Suprapubic skin (tissue), 4 donors: ENCODE results near the gene CPNE7. TPM values are rescaled to one million over a fixed set of nuclear protein-coding genes. Genes with fewer than 3 reads are reported as not detected.

Experiments used
- DNase-seq, 2 donors: peaks; one replicate each; pipeline ENCODE4 v3.0.0-alpha.2; 2019; ENCODE audit warnings: low spot score in 2 of 2
- H3K27ac ChIP-seq: fragments of 200-600 bp; sonication (generic); one replicate; pipeline ENCODE4 v1.5.1; 2019
- H3K27me3 ChIP-seq: fragments of 200-600 bp; sonication (generic); one replicate; pipeline ENCODE4 v1.5.1; 2019
- H3K36me3 ChIP-seq: fragments of 200-600 bp; sonication (generic); one replicate; pipeline ENCODE4 v1.5.1; 2019
- H3K4me1 ChIP-seq: fragments of 200-600 bp; sonication (generic); one replicate; pipeline ENCODE4 v1.5.1; 2019
- H3K4me3 ChIP-seq: fragments of 200-600 bp; sonication (generic); one replicate; pipeline ENCODE4 v1.5.1; 2019; ENCODE audit warnings: mild to moderate bottlenecking
- H3K9me3 ChIP-seq: fragments of 200-600 bp; sonication (generic); one replicate; pipeline ENCODE4 v1.5.1; 2019
- EP300 ChIP-seq: sonication (generic); formaldehyde crosslinking; IDR thresholded peaks from one replicate; pipeline ENCODE4 v1.6.1; 2017; ENCODE audit warnings: antibody characterized with exemption
- POLR2A ChIP-seq, 2 donors: fragments of 450-650 bp; IDR thresholded peaks; one replicate each; pipeline ENCODE4 v1.6.1; 2017; ENCODE audit warnings: antibody characterized with exemption in 2 of 2, mild to moderate bottlenecking in 2 of 2, moderate library complexity in 2 of 2
- POLR2AphosphoS5 ChIP-seq, 3 donors: sonication (generic); formaldehyde crosslinking; IDR thresholded peaks; one replicate each; pipeline ENCODE4 v1.6.1; 2017; ENCODE audit warnings: antibody characterized with exemption in 3 of 3
- WGBS: methylation state at CpG from one replicate; pipeline ENCODE4 v1.1.5; 2018; 5-methylcytosine and 5-hydroxymethylcytosine counted together
- total RNA-seq, 4 donors: library from RNA; depleted of rRNA; stranded (reverse); fragments of >200 nt; gene quantifications; one replicate each; pipeline ENCODE4 v1.1.0, GENCODE V29; 2016
- TF ChIP-seq, protein P1 (sequence below), 2 donors: fragments of 200-600 bp in 1 of 2; fragments of 450-650 bp in 1 of 2; sonication (generic) in 1 of 2; IDR thresholded peaks; one replicate each; pipeline ENCODE4 v1.5.1; 2016 to 2019; ENCODE audit warnings: antibody characterized with exemption in 2 of 2, mild to moderate bottlenecking in 1 of 2, moderate library complexity in 1 of 2

The CPNE7 gene
- total RNA-seq, 4 donors from 2014 or later, result 0.51 to 12.9 (median 2.9) TPM; not detected in 1

DNA sequence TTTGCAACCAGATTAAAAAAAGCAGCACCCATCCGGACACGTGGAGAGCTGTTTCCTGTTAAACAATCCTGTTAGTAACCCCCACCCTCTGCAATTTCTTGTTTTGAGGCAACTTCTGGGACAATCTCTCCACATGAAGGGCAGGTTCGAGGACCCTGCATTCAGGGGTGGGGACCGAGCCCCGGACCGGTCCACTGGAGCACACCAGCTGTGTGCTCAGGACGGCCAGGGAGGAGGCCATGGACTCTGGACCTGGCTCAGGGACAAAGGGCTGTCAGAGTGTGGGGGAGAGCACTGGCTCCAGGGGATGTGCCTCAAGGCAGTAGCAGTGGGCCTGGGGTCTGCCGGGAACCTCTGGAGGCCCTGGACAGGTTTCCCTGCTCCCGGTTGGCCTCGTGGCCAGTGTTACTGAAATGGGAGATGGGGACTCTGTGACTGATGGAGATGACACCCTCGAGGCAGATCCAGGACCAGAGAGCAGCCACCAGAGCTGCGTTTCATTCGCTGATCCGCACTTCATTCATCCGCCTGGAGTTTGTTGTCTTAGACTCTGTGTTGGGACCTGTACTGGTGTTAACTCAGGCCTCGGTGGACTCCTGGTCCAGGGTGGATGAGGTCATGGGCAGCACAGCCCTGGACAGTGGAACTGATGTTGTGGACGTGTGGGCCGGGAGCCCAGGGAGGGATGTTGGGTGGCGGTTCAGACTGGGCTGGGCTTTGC lies 2.9 kb upstream of the CPNE7 start:
- no peak overlapping the region for H3K27ac ChIP-seq
- TF ChIP-seq, protein P1, sequence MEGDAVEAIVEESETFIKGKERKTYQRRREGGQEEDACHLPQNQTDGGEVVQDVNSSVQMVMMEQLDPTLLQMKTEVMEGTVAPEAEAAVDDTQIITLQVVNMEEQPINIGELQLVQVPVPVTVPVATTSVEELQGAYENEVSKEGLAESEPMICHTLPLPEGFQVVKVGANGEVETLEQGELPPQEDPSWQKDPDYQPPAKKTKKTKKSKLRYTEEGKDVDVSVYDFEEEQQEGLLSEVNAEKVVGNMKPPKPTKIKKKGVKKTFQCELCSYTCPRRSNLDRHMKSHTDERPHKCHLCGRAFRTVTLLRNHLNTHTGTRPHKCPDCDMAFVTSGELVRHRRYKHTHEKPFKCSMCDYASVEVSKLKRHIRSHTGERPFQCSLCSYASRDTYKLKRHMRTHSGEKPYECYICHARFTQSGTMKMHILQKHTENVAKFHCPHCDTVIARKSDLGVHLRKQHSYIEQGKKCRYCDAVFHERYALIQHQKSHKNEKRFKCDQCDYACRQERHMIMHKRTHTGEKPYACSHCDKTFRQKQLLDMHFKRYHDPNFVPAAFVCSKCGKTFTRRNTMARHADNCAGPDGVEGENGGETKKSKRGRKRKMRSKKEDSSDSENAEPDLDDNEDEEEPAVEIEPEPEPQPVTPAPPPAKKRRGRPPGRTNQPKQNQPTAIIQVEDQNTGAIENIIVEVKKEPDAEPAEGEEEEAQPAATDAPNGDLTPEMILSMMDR (IDR thresholded peaks at IDR 0.05), result no peak
- TF ChIP-seq POLR2AphosphoS5 (IDR thresholded peaks at IDR 0.05), result no peak
- no peak for TF ChIP-seq POLR2A (IDR thresholded peaks at IDR 0.05)
- no peak for TF ChIP-seq EP300
- H3K36me3 ChIP-seq, result no peaks in the 10 kb centered on the region
- no peaks in the 10 kb centered on the region for H3K9me3 ChIP-seq
- 74% methylated on average over 14 of the region's 19 CpGs for WGBS
- H3K27me3 ChIP-seq, result peaks cover 53% of the 10 kb centered on the region
- no peak for DNase-seq
- no peak overlapping the region for H3K4me3 ChIP-seq
- H3K4me1 ChIP-seq, result peaks cover 30% of the 10 kb centered on the region

DNA sequence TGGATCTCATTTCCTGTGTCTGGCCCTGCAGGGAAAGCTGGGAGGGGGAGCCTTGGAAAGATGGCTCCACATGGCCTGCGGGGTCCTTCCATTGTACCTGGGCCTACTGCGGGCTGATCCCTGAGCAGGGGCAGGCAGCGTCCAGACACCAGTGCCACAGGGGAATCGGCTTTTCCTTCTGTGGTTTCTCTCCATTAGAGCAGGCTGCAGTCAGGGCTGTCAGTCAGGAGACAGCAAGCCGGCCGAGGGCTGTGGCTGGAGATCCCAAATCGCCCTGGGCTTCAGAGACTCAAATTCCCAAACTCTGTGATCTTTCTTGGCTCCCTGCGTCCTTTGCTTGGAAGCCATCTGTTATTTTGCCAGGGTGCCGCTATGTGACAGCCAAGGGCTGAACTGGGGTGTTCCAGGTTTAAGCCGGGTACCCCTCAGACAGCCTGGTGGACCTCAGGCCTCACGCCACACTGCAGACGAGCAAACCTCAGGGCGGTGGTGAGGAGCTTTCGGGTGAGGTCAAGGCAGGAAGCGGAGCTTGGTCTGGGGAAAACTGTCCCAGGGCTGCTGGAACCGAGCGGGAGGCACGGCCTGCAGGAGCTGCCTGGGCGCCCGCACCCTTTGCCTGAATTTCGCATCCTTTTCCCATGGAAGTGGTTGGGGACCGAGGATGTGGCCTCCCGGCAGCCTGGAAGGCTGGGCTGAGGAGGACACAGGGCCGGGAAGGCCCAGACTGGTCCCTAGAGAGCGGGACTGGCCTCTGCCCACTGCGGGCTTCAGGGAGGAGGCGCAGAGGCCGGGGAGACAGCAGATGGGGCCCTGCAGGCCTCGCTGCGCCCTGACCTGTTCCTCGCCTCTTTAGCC lies 1.5 kb upstream of the CPNE7 start:
- Histone ChIP-seq H3K9me3 (no peaks in the 10 kb centered on the region), H3K27ac (no peak overlapping the region), H3K36me3 (no peaks in the 10 kb centered on the region), H3K4me3 (peak overlapping the region; percentile 42), H3K27me3 (peaks cover 53% of the 10 kb centered on the region), H3K4me1 (peaks cover 30% of the 10 kb centered on the region)
- WGBS, result 76% methylated on average over 28 of the region's 31 CpGs
- TF ChIP-seq EP300, result no peak
- no peak for DNase-seq

DNA sequence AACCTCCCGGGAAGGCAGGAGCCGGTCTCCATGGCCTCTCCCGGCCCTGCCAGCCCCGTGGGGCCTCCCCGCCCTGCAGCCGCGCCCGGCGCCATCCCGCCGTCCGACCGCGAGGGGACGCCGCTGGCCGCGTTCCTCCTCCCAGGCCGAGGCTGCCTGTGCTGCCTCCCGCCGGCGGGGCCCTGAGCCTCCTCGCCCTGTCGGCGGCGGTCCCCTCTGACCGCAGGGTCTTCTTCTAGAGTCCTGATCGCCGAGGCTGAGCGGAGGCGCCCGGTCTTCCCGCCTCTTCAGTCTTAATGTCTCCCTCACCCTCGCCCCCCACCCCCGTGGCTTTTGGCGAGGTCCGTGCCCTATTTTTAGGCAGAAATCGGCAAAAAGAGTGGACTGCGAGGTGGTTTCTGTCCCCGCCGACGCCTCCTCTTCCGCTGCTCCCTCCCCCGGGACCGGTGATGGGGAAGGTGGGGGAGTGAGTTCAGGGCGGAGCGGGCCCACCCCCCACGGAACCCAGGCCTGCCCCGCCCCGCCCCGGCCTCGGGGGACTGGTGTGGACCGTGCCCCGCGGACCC lies 794 bp upstream of the CPNE7 start:
- Histone ChIP-seq H3K27me3 (peaks cover 53% of the 10 kb centered on the region), H3K4me3 (peak overlapping the region; percentile 42)
- 2% methylated on average over 19 of the region's 55 CpGs for WGBS

DNA sequence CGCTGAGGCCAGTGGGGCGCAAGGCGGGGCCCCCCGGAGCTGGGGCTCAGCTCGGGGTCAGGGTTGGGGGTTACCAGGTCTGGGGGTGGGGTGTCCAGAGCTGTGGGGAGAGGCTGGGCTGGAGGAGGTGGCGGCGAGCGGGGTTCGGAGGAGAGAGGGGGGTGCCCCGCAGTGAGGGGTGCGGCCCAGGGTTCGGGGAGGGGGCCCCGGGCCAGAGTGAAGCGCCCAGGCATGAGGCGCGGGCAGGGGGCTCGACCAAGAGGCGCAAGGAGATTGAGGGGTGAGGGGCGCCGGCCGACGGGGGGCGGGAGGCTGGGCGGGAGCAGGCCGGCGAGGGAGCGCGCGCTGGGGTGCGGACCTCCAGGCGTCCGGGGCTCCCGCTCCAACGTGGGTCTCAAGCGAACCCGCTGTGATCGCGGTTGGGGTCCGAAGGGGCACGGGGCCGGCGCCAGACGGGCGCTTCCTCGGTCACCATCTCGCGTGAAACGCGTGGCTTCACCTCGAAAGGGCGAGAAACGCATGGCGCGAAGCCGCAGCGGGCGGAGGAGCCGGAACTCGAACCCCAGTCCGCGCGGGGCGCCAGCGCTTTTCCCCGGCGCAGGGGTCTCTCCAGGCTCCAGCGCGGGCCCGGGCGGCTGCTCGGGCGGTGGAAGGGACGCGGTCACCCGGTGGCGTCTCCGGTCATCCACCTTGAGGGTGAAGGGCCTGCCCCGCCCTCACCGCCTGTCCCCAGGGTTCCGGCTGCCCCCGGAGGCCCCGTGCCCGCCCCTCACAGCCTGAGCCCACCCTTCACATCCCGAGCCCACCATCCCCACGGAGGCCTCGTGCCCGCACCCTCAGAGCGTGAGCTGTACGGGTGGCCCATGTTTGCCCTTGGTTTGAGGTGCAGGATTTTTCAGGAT lies 846 bp downstream of the CPNE7 start:
- no peak for TF ChIP-seq EP300
- TF ChIP-seq POLR2A (IDR thresholded peaks at IDR 0.05), result no peak
- TF ChIP-seq, protein P1 (IDR thresholded peaks at IDR 0.05), result no peak
- H3K27me3 ChIP-seq, result peaks cover 42% of the 10 kb centered on the region
- H3K27ac ChIP-seq, result no peak overlapping the region
- peaks cover 30% of the 10 kb centered on the region for H3K4me1 ChIP-seq
- 11% methylated on average over 23 of the region's 89 CpGs for WGBS
- H3K9me3 ChIP-seq, result no peaks in the 10 kb centered on the region
- no peak for DNase-seq
- H3K4me3 ChIP-seq, result peak overlapping the region; percentile 42
- no peaks in the 10 kb centered on the region for H3K36me3 ChIP-seq

More for the DNA sequence above, 794 bp upstream of the CPNE7 start:
- no peak for TF ChIP-seq POLR2A (IDR thresholded peaks at IDR 0.05)
- no peak for TF ChIP-seq POLR2AphosphoS5 (IDR thresholded peaks at IDR 0.05)
- TF ChIP-seq EP300, result no peak
- TF ChIP-seq, protein P1 (IDR thresholded peaks at IDR 0.05), result peak; percentile 39 to 78
- Histone ChIP-seq H3K4me1 (peaks cover 30% of the 10 kb centered on the region), H3K27ac (no peak overlapping the region), H3K9me3 (no peaks in the 10 kb centered on the region), H3K36me3 (no peaks in the 10 kb centered on the region)
- no peak for DNase-seq

DNA sequence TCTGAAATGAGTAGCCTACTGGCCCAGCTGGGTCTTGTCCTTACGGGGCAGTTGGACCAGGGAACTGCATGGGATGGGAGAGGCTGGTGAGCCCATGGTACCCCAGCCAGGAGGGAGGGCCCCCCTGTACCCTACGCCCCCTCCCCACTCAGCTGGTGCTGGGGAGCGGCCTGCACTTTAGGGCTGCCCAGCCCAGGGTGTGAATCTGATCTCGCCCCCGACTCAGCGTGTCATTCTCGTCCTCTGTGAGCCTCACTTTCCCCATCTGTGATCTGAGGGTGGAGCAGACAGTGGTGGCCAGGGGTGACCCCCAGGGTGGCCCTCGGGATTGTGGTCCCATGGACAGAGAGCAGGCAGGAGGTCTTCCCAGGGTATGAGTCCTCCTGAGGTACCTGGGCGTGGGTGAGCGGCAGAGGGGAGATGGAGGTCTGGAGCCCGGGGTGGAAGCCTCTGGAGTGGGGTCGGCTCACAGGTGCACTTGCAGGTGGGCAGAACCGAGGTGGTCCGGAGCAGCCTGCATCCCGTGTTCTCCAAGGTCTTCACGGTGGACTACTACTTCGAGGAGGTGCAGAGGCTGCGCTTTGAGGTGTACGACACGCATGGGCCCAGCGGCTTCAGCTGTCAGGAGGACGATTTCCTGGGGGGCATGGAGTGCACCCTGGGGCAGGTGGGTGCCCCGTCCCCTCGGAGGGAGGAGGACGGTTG lies 1.6 kb downstream of the CPNE7 start:
- no peak for DNase-seq
- Histone ChIP-seq H3K4me3 (no peak overlapping the region), H3K4me1 (peaks cover 29% of the 10 kb centered on the region), H3K27me3 (peaks cover 35% of the 10 kb centered on the region), H3K36me3 (no peaks in the 10 kb centered on the region), H3K27ac (no peak overlapping the region), H3K9me3 (no peaks in the 10 kb centered on the region)
- TF ChIP-seq EP300 (no peak), POLR2A (IDR thresholded peaks at IDR 0.05) (no peak), POLR2AphosphoS5 (IDR thresholded peaks at IDR 0.05) (no peak)
- TF ChIP-seq, protein P1 (IDR thresholded peaks at IDR 0.05), result no peak
- WGBS, result 91% methylated on average over 10 of the region's 25 CpGs
